ENCODE measurements around the gene DTNA. TPM values are rescaled to one million over a fixed set of nuclear protein-coding genes. Genes with fewer than 3 reads are reported as not detected.

The DTNA gene
- total and polyA plus RNA-seq, 2 of the 8 experiments (the other 6 are each of a cell fraction or from before 2014, with no cell fraction given), result 30.2 to 32.7 TPM

DNA sequence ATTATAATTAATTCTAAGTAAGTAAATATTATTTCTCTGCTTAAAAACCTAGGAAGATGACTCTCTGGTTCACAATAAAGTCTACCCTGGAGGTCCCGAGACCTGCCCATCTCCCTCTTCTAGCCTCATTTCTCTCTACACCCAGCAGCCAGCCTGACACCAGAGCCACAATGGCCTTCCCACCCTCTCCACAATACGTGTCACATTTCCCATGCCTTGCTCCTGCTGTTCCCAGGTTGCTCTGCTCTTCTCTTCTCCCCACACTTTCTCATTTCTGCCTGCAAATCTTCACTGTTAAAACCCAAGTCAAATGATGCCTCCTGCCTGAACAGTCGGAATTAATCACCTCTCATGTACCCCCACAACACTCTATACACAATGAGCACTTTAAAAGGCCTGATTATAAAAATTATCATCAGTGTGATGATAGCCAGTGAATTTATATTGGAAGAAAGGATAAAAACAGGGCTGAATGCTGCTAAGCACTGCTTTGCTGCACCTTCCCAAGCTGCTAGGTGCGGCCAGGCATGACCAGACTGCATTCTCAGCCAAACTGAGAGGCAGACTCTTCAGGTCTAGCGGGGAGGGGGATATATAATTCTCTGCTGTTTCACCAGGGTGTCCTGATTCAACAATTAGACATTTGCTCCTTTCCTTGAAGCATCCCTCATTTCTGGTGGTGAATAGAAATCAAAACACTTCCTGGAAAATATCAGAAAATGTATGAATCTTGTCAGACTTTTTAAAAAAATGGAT, 160.6 kb downstream of the DTNA start:
- Histone ChIP-seq H4K91ac (replicated peaks; ENCODE audit: insufficient read length, low read length) (no peak overlapping the region), H3K9ac (replicated peaks in 1 of 4; ENCODE audit: extremely low read depth in 1 of 4, low read depth in 3 of 4, low read length in 3 of 4) (no peak overlapping the region), H2BK12ac (ENCODE audit: low read depth, low read length) (no peak overlapping the region), H3K4me3 (ENCODE audit: extremely low read depth in 1 of 4, insufficient read depth in 2 of 4, low read depth in 3 of 4, low read length in 4 of 4) (no peak overlapping the region), H3K79me1 (ENCODE audit: low read depth, low read length) (no peaks in the 10 kb centered on the region), H2BK120ac (replicated peaks; ENCODE audit: low read depth, low read length) (no peak overlapping the region), H4K8ac (ENCODE audit: extremely low read depth, insufficient read depth, low read length) (no peak overlapping the region), H3K14ac (ENCODE audit: insufficient read length) (no peak overlapping the region), H2BK15ac (ENCODE audit: low read length) (no peak overlapping the region), H3K79me2 (ENCODE audit: control insufficient read depth in 1 of 2, insufficient read depth in 2 of 2, low read length in 2 of 2) (no peaks in the 10 kb centered on the region), H3K56ac (replicated peaks; ENCODE audit: insufficient read length, low read depth, low read length) (no peak overlapping the region), H3K9me3 (ENCODE audit: insufficient read depth in 2 of 2, low read depth in 1 of 2, low read length in 1 of 2) (no peaks in the 10 kb centered on the region), H3K4ac (replicated peaks; ENCODE audit: insufficient read length, low read depth, low read length) (no peak overlapping the region), H2AFZ (ENCODE audit: low read length) (no peak overlapping the region), H3K4me1 (replicated peaks in 1 of 4; ENCODE audit: control insufficient read depth in 3 of 4, insufficient read depth in 4 of 4, low read length in 3 of 4) (peaks cover 0 to 2% (median 0%) of the 10 kb centered on the region in 4 experiments; a peak in 1 of 7 replicates), H3K23ac (ENCODE audit: insufficient read length) (no peak overlapping the region), H3K4me2 (ENCODE audit: insufficient read depth in 1 of 2, low read depth in 2 of 2, low read length in 2 of 2) (no peak overlapping the region), H2BK5ac (ENCODE audit: low read depth, low read length) (no peak overlapping the region), H2AK5ac (ENCODE audit: low read depth, low read length) (no peak overlapping the region), H3K18ac (ENCODE audit: extremely low read depth, low read length) (no peak overlapping the region), H3K27me3 (replicated peaks in 1 of 4; ENCODE audit: control insufficient read depth in 3 of 4, extremely low read depth in 1 of 4, insufficient read depth in 3 of 4, low read length in 3 of 4) (no peaks in the 10 kb centered on the region), H2BK20ac (ENCODE audit: low read length) (no peak overlapping the region), H4K20me1 (replicated peaks in 1 of 2; ENCODE audit: control insufficient read depth in 1 of 2, insufficient read depth in 2 of 2, low read length in 2 of 2) (no peaks in the 10 kb centered on the region), H3K27ac (ENCODE audit: low read depth, low read length) (no peak overlapping the region), H3K36me3 (ENCODE audit: control insufficient read depth in 2 of 4, insufficient read depth in 4 of 4, low read length in 3 of 4) (no peaks in the 10 kb centered on the region), H4K5ac (ENCODE audit: insufficient read length, low read depth, low read length) (no peak overlapping the region), H3K23me2 (ENCODE audit: low read depth, low read length) (no peaks in the 10 kb centered on the region)
- ChIA-PET CTCF (ENCODE audit: partially characterized antibody) (no interaction called here), POLR2A (ENCODE audit: partially characterized antibody) (no interaction called here)
- no peak for DNase-seq (ENCODE audit: low read depth in 1 of 2, low spot score in 2 of 2)
- WGBS, 2 experiments (ENCODE audit: extremely low coverage in 1 of 2, insufficient coverage in 1 of 2, insufficient read length in 1 of 2, insufficient replicate concordance in 2 of 2, low coverage in 1 of 2, low lambda C conversion rate in 2 of 2, missing lambda C conversion rate in 1 of 2), result 87% methylated on average over 5 of the region's 5 CpGs; no CpG with 5 or more reads in 1 of the 2 experiments
- FAIRE-seq, result no peak
- TF ChIP-seq, protein P1, sequence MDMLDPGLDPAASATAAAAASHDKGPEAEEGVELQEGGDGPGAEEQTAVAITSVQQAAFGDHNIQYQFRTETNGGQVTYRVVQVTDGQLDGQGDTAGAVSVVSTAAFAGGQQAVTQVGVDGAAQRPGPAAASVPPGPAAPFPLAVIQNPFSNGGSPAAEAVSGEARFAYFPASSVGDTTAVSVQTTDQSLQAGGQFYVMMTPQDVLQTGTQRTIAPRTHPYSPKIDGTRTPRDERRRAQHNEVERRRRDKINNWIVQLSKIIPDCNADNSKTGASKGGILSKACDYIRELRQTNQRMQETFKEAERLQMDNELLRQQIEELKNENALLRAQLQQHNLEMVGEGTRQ (IDR thresholded peaks at IDR 0.05; ENCODE audit: low read length), result no peak
- TF ChIP-seq TAF7 (optimal IDR thresholded peaks at IDR 0.05; ENCODE audit: borderline replicate concordance, low read depth, low read length) (no peak), TEAD4 (IDR thresholded peaks at IDR 0.05; ENCODE audit: low read depth, low read length) (no peak), BCL11A (IDR thresholded peaks at IDR 0.05; ENCODE audit: low read depth in 2 of 2, low read length in 2 of 2) (no peak), POLR2A (IDR thresholded peaks at IDR 0.05; ENCODE audit: control extremely low read depth in 1 of 2, low read depth in 2 of 2, low read length in 2 of 2) (no peak), EP300 (IDR thresholded peaks at IDR 0.05; ENCODE audit: borderline replicate concordance in 1 of 2, low read depth in 2 of 2, low read length in 2 of 2) (no peak)
- TF ChIP-seq, protein P2, sequence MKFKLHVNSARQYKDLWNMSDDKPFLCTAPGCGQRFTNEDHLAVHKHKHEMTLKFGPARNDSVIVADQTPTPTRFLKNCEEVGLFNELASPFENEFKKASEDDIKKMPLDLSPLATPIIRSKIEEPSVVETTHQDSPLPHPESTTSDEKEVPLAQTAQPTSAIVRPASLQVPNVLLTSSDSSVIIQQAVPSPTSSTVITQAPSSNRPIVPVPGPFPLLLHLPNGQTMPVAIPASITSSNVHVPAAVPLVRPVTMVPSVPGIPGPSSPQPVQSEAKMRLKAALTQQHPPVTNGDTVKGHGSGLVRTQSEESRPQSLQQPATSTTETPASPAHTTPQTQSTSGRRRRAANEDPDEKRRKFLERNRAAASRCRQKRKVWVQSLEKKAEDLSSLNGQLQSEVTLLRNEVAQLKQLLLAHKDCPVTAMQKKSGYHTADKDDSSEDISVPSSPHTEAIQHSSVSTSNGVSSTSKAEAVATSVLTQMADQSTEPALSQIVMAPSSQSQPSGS (IDR thresholded peaks at IDR 0.05; ENCODE audit: low read length), result no peak
